Osteoblast (primary cell): ENCODE data around the gene SLC6A13. TPM values are rescaled to one million over a fixed set of nuclear protein-coding genes. Genes with fewer than 3 reads are reported as not detected.
A peak's percentile ranks its signal among the peaks of the same experiment; 100 is the strongest.

ENCODE experiments used
- DNase-seq: peaks from one replicate; pipeline ENCODE4 v3.0.0; 2011; ENCODE audit warnings: low spot score, mixed read lengths; ENCODE audit not compliant: insufficient read length; ENCODE audit errors: missing footprints
- H2AFZ ChIP-seq: 2 replicates; pipeline ENCODE4 v1.6.0; 2011; ENCODE audit warnings: mild to moderate bottlenecking, low read length
- H3K27ac ChIP-seq: 2 replicates; pipeline ENCODE4 v1.5.1; 2011; ENCODE audit warnings: mild to moderate bottlenecking, low read depth, low read length, moderate library complexity
- H3K27me3 ChIP-seq: 2 replicates; pipeline ENCODE4 v1.6.0; 2012; ENCODE audit warnings: mild to moderate bottlenecking, control low read depth, inconsistent platforms, low read length, moderate library complexity; ENCODE audit not compliant: insufficient read depth
- H3K36me3 ChIP-seq: 2 replicates; pipeline ENCODE4 v1.5.1; 2011; ENCODE audit warnings: mild to moderate bottlenecking, low read length, control low read depth, moderate library complexity; ENCODE audit not compliant: insufficient read depth
- H3K4me1 ChIP-seq: 2 replicates; pipeline ENCODE4 v1.5.1; 2011; ENCODE audit warnings: mild to moderate bottlenecking, low read length, control low read depth, moderate library complexity; ENCODE audit not compliant: insufficient read depth
- H3K4me2 ChIP-seq: 2 replicates; pipeline ENCODE4 v1.6.0; 2011; ENCODE audit warnings: mild to moderate bottlenecking, low read length; ENCODE audit not compliant: insufficient read depth
- H3K4me3 ChIP-seq: fragments of 200-600 bp; sonication (generic); 3 replicates; pipeline ENCODE4 v1.5.1; 2012; ENCODE audit warnings: mild to moderate bottlenecking, low read length, inconsistent platforms; ENCODE audit not compliant: insufficient read depth
- H3K79me2 ChIP-seq: 2 replicates; pipeline ENCODE4 v1.6.0; 2012; ENCODE audit warnings: mild to moderate bottlenecking, low read length, control low read depth, inconsistent platforms; ENCODE audit not compliant: insufficient read depth
- H3K9me3 ChIP-seq: 2 replicates; pipeline ENCODE4 v1.5.1; 2011; ENCODE audit warnings: low read depth, low read length, control low read depth
- H4K20me1 ChIP-seq: 2 replicates; pipeline ENCODE4 v1.6.0; 2012; ENCODE audit warnings: mild to moderate bottlenecking, low read length, control low read depth; ENCODE audit not compliant: insufficient read depth
- CTCF ChIP-seq: IDR thresholded peaks from 2 replicates; pipeline ENCODE4 v1.5.1; 2011; ENCODE audit warnings: mild to moderate bottlenecking, low read depth, low read length, moderate library complexity; ENCODE audit errors: extremely low read depth
- total RNA-seq: library from RNA; depleted of rRNA; stranded (reverse); fragments of >200 nt; gene quantifications from 2 replicates; pipeline ENCODE4 v1.2.3, GENCODE V29; 2012

Gene SLC6A13
- total RNA-seq, 1 donor = not detected

GRCh38 chr12:230925-231671, 31.5 kb downstream of the SLC6A13 start:
- Histone ChIP-seq H3K79me2 (no peaks in the 10 kb centered on the region), H3K36me3 (no peaks in the 10 kb centered on the region), H3K27ac (no peak overlapping the region), H3K4me1 (no peaks in the 10 kb centered on the region), H4K20me1 (no peaks in the 10 kb centered on the region), H2AFZ (no peak overlapping the region), H3K4me2 (no peak overlapping the region), H3K9me3 (no peaks in the 10 kb centered on the region), H3K27me3 (peaks cover 56% of the 10 kb centered on the region), H3K4me3 (no peak overlapping the region)
- DNase-seq = no peak
- TF ChIP-seq CTCF = no peak

GRCh38 chr12:229441-230191, 33.0 kb downstream of the SLC6A13 start:
- Histone ChIP-seq H2AFZ (no peak overlapping the region), H3K27me3 (peaks cover 56% of the 10 kb centered on the region), H3K79me2 (no peaks in the 10 kb centered on the region), H3K36me3 (no peaks in the 10 kb centered on the region), H4K20me1 (no peaks in the 10 kb centered on the region), H3K27ac (no peak overlapping the region), H3K9me3 (no peaks in the 10 kb centered on the region), H3K4me3 (no peak overlapping the region), H3K4me1 (no peaks in the 10 kb centered on the region), H3K4me2 (no peak overlapping the region)
- peak; percentile 60 for DNase-seq
- no peak for TF ChIP-seq CTCF

- no peaks in the 10 kb centered on the region for H4K20me1 ChIP-seq
- H3K27ac ChIP-seq = no peak overlapping the region
- H3K27me3 ChIP-seq = peaks cover 55% of the 10 kb centered on the region
Measured at GRCh38 chr12:228846-229200, 33.8 kb downstream of the SLC6A13 start.

More at GRCh38 chr12:228846-229200, 33.8 kb downstream of the SLC6A13 start:
- Histone ChIP-seq H2AFZ (no peak overlapping the region), H3K4me2 (no peak overlapping the region), H3K9me3 (no peaks in the 10 kb centered on the region), H3K79me2 (no peaks in the 10 kb centered on the region), H3K4me3 (no peak overlapping the region), H3K36me3 (no peaks in the 10 kb centered on the region), H3K4me1 (no peaks in the 10 kb centered on the region)
- no peak for TF ChIP-seq CTCF
- no peak for DNase-seq
